Measurements from ENCODE around the gene TWNK.

The TWNK gene

GRCh38 chr10:100978121-100978900 is 9.0 kb upstream of the TWNK start:
- H3K27ac ChIP-seq (ENCODE audit: low read length, poor library complexity, severe bottlenecking): no peak overlapping the region
- WGBS: 92% methylated on average over 13 of the region's 13 CpGs
- H4K8ac ChIP-seq (ENCODE audit: low read length): no peak overlapping the region
- no peak overlapping the region for H3K14ac ChIP-seq (ENCODE audit: low read length in 2 of 2)
- no peak overlapping the region for H3K4me3 ChIP-seq (ENCODE audit: insufficient read depth in 1 of 2, low read depth in 1 of 2, low read length in 2 of 2)
- H2AK5ac ChIP-seq (ENCODE audit: low read length, severe bottlenecking): no peak overlapping the region
- H3K18ac ChIP-seq (ENCODE audit: low read depth in 1 of 2, low read length in 2 of 2): no peak overlapping the region
- no peak overlapping the region for H3K4ac ChIP-seq (ENCODE audit: low read depth in 1 of 2, low read length in 2 of 2)
- no peak overlapping the region for H2BK15ac ChIP-seq (ENCODE audit: low read depth, poor library complexity, severe bottlenecking)
- H2AFZ ChIP-seq (ENCODE audit: low read depth, low read length): no peak overlapping the region
- H2BK120ac ChIP-seq (ENCODE audit: low read depth, low read length): no peak overlapping the region
- H4K91ac ChIP-seq (ENCODE audit: low read length): no peak overlapping the region
- H2BK12ac ChIP-seq (ENCODE audit: low read length in 2 of 2): no peak overlapping the region
- H3K79me1 ChIP-seq (replicated peaks; ENCODE audit: low read length, poor library complexity, severe bottlenecking): peaks cover 4% of the 10 kb centered on the region
- DNase-seq: no peak
- H3K4me1 ChIP-seq (ENCODE audit: control insufficient read depth, insufficient read depth, low read depth, low read length): peaks cover 3% of the 10 kb centered on the region
- no peak overlapping the region for H2BK5ac ChIP-seq (ENCODE audit: low read depth, low read length, poor library complexity, severe bottlenecking)
- no peaks in the 10 kb centered on the region for H3K27me3 ChIP-seq (ENCODE audit: control insufficient read depth in 1 of 2, insufficient read depth in 1 of 2, low read length in 2 of 2)
- no peaks in the 10 kb centered on the region for H3K9me3 ChIP-seq (ENCODE audit: control insufficient read depth, low read length)
- H3K9ac ChIP-seq (ENCODE audit: low read length): no peak overlapping the region
- H3K4me2 ChIP-seq (ENCODE audit: low read length, poor library complexity, severe bottlenecking): no peak overlapping the region
- H3K23ac ChIP-seq (ENCODE audit: low read length in 2 of 2): no peak overlapping the region
- H3K36me3 ChIP-seq (ENCODE audit: control insufficient read depth in 1 of 2, insufficient read depth in 2 of 2, low read depth in 1 of 2, low read length in 2 of 2): peaks cover 44 to 46% of the 10 kb centered on the region in 2 experiments

GRCh38 chr10:100978901-100979195 is 8.5 kb upstream of the TWNK start:
- Histone ChIP-seq H3K23ac (ENCODE audit: low read length in 2 of 2) (no peak overlapping the region), H3K9ac (ENCODE audit: low read length) (no peak overlapping the region), H4K8ac (ENCODE audit: low read length) (no peak overlapping the region), H3K18ac (ENCODE audit: low read depth in 1 of 2, low read length in 2 of 2) (no peak overlapping the region), H2BK15ac (ENCODE audit: low read depth, poor library complexity, severe bottlenecking) (no peak overlapping the region), H3K27me3 (ENCODE audit: control insufficient read depth in 1 of 2, insufficient read depth in 1 of 2, low read length in 2 of 2) (no peaks in the 10 kb centered on the region), H3K79me1 (replicated peaks; ENCODE audit: low read length, poor library complexity, severe bottlenecking) (peaks cover 6% of the 10 kb centered on the region), H2BK5ac (ENCODE audit: low read depth, low read length, poor library complexity, severe bottlenecking) (no peak overlapping the region), H3K36me3 (ENCODE audit: control insufficient read depth in 1 of 2, insufficient read depth in 2 of 2, low read depth in 1 of 2, low read length in 2 of 2) (peaks cover 46 to 51% of the 10 kb centered on the region in 2 experiments), H2BK120ac (ENCODE audit: low read depth, low read length) (no peak overlapping the region), H2AK5ac (ENCODE audit: low read length, severe bottlenecking) (no peak overlapping the region), H3K27ac (ENCODE audit: low read length, poor library complexity, severe bottlenecking) (no peak overlapping the region), H2AFZ (ENCODE audit: low read depth, low read length) (no peak overlapping the region), H2BK12ac (ENCODE audit: low read length in 2 of 2) (no peak overlapping the region), H3K4me2 (ENCODE audit: low read length, poor library complexity, severe bottlenecking) (no peak overlapping the region), H3K4ac (ENCODE audit: low read depth in 1 of 2, low read length in 2 of 2) (no peak overlapping the region), H3K14ac (ENCODE audit: low read length in 2 of 2) (no peak overlapping the region), H3K9me3 (ENCODE audit: control insufficient read depth, low read length) (no peaks in the 10 kb centered on the region), H3K4me3 (ENCODE audit: insufficient read depth in 1 of 2, low read depth in 1 of 2, low read length in 2 of 2) (no peak overlapping the region), H4K91ac (ENCODE audit: low read length) (no peak overlapping the region), H3K4me1 (ENCODE audit: control insufficient read depth, insufficient read depth, low read depth, low read length) (peaks cover 3% of the 10 kb centered on the region)
- WGBS: 87% methylated on average over 10 of the region's 10 CpGs
- DNase-seq: no peak

GRCh38 chr10:100979791-100980272 is 7.5 kb upstream of the TWNK start:
- Histone ChIP-seq H3K14ac (ENCODE audit: low read length in 2 of 2) (no peak overlapping the region), H2BK15ac (ENCODE audit: low read depth, poor library complexity, severe bottlenecking) (no peak overlapping the region), H4K8ac (ENCODE audit: low read length) (no peak overlapping the region), H2BK12ac (ENCODE audit: low read length in 2 of 2) (no peak overlapping the region), H3K79me1 (replicated peaks; ENCODE audit: low read length, poor library complexity, severe bottlenecking) (peaks cover 8% of the 10 kb centered on the region), H3K18ac (ENCODE audit: low read depth in 1 of 2, low read length in 2 of 2) (no peak overlapping the region), H3K9me3 (ENCODE audit: control insufficient read depth, low read length) (no peaks in the 10 kb centered on the region), H3K4me3 (ENCODE audit: insufficient read depth in 1 of 2, low read depth in 1 of 2, low read length in 2 of 2) (no peak overlapping the region), H3K27ac (ENCODE audit: low read length, poor library complexity, severe bottlenecking) (no peak overlapping the region), H2AFZ (ENCODE audit: low read depth, low read length) (no peak overlapping the region), H2AK5ac (ENCODE audit: low read length, severe bottlenecking) (no peak overlapping the region), H3K4me1 (ENCODE audit: control insufficient read depth, insufficient read depth, low read depth, low read length) (peaks cover 3% of the 10 kb centered on the region), H3K23ac (ENCODE audit: low read length in 2 of 2) (no peak overlapping the region), H3K4me2 (ENCODE audit: low read length, poor library complexity, severe bottlenecking) (no peak overlapping the region), H3K27me3 (ENCODE audit: control insufficient read depth in 1 of 2, insufficient read depth in 1 of 2, low read length in 2 of 2) (no peaks in the 10 kb centered on the region), H2BK5ac (ENCODE audit: low read depth, low read length, poor library complexity, severe bottlenecking) (no peak overlapping the region), H4K91ac (ENCODE audit: low read length) (no peak overlapping the region), H3K4ac (ENCODE audit: low read depth in 1 of 2, low read length in 2 of 2) (no peak overlapping the region), H3K9ac (ENCODE audit: low read length) (no peak overlapping the region), H3K36me3 (ENCODE audit: control insufficient read depth in 1 of 2, insufficient read depth in 2 of 2, low read depth in 1 of 2, low read length in 2 of 2) (peaks cover 46 to 60% of the 10 kb centered on the region in 2 experiments), H2BK120ac (ENCODE audit: low read depth, low read length) (no peak overlapping the region)
- no peak for DNase-seq
- WGBS: 98% methylated on average over 16 of the region's 16 CpGs

GRCh38 chr10:100980311-100980710 is 7.0 kb upstream of the TWNK start:
- no peak overlapping the region for H2BK15ac ChIP-seq (ENCODE audit: low read depth, poor library complexity, severe bottlenecking)
- H2BK120ac ChIP-seq (ENCODE audit: low read depth, low read length): no peak overlapping the region
- no peak overlapping the region for H3K4me3 ChIP-seq (ENCODE audit: insufficient read depth in 1 of 2, low read depth in 1 of 2, low read length in 2 of 2)
- DNase-seq: no peak
- H3K14ac ChIP-seq (ENCODE audit: low read length in 2 of 2): no peak overlapping the region
- no peak overlapping the region for H2BK12ac ChIP-seq (ENCODE audit: low read length in 2 of 2)
- no peak overlapping the region for H3K23ac ChIP-seq (ENCODE audit: low read length in 2 of 2)
- no peaks in the 10 kb centered on the region for H3K9me3 ChIP-seq (ENCODE audit: control insufficient read depth, low read length)
- peaks cover 12% of the 10 kb centered on the region for H3K79me1 ChIP-seq (replicated peaks; ENCODE audit: low read length, poor library complexity, severe bottlenecking)
- no peak overlapping the region for H2AK5ac ChIP-seq (ENCODE audit: low read length, severe bottlenecking)
- H4K91ac ChIP-seq (ENCODE audit: low read length): no peak overlapping the region
- no peak overlapping the region for H3K9ac ChIP-seq (ENCODE audit: low read length)
- H3K27ac ChIP-seq (ENCODE audit: low read length, poor library complexity, severe bottlenecking): no peak overlapping the region
- H3K4me2 ChIP-seq (ENCODE audit: low read length, poor library complexity, severe bottlenecking): no peak overlapping the region
- 83% methylated on average over 2 of the region's 2 CpGs for WGBS
- no peak overlapping the region for H2BK5ac ChIP-seq (ENCODE audit: low read depth, low read length, poor library complexity, severe bottlenecking)
- no peak overlapping the region for H4K8ac ChIP-seq (ENCODE audit: low read length)
- H3K18ac ChIP-seq (ENCODE audit: low read depth in 1 of 2, low read length in 2 of 2): no peak overlapping the region
- H2AFZ ChIP-seq (ENCODE audit: low read depth, low read length): no peak overlapping the region
- H3K4me1 ChIP-seq (ENCODE audit: control insufficient read depth, insufficient read depth, low read depth, low read length): peaks cover 8% of the 10 kb centered on the region
- H3K4ac ChIP-seq (ENCODE audit: low read depth in 1 of 2, low read length in 2 of 2): no peak overlapping the region
- H3K36me3 ChIP-seq (ENCODE audit: control insufficient read depth in 1 of 2, insufficient read depth in 2 of 2, low read depth in 1 of 2, low read length in 2 of 2): peaks cover 46 to 64% of the 10 kb centered on the region in 2 experiments
- H3K27me3 ChIP-seq (ENCODE audit: control insufficient read depth in 1 of 2, insufficient read depth in 1 of 2, low read length in 2 of 2): no peaks in the 10 kb centered on the region

All from mesenchymal stem cell (in vitro differentiated cells and primary cell).